Uterus (tissue), 4 donors: Measurements from ENCODE around the gene FBN1. TPM values are rescaled to one million over a fixed set of nuclear protein-coding genes. Genes with fewer than 3 reads are reported as not detected.

Experiments used
- DNase-seq, 2 donors: peaks; one replicate each; pipeline ENCODE4 v3.0.0-alpha.2; 2019 to 2020
- H3K27ac ChIP-seq, 2 donors: fragments of 200-600 bp; sonication (generic); 1 replicate in 1 of 2; 2 replicates in 1 of 2; pipeline ENCODE4 v1.5.1; 2016 to 2018
- H3K27me3 ChIP-seq, 2 donors: fragments of 200-600 bp; sonication (generic); one replicate each; pipeline ENCODE4 v1.5.1; 2018 to 2019; ENCODE audit warnings: control low read depth in 1 of 2
- H3K36me3 ChIP-seq, 2 donors: fragments of 200-600 bp; sonication (generic); one replicate each; pipeline ENCODE4 v1.5.1; 2019; ENCODE audit warnings: control low read depth in 1 of 2
- H3K4me1 ChIP-seq, 2 donors: fragments of 200-600 bp; sonication (generic); one replicate each; pipeline ENCODE4 v1.5.1; 2018 to 2019; ENCODE audit warnings: control low read depth in 1 of 2
- H3K4me3 ChIP-seq, 2 donors: fragments of 200-600 bp; sonication (generic); 1 replicate in 1 of 2; 2 replicates in 1 of 2; pipeline ENCODE4 v1.5.1; 2018 to 2019; ENCODE audit warnings: mild to moderate bottlenecking in 1 of 2
- H3K9me3 ChIP-seq, 2 donors: fragments of 200-600 bp; sonication (generic); one replicate each; pipeline ENCODE4 v1.5.1; 2019; ENCODE audit warnings: control low read depth in 1 of 2
- POLR2A ChIP-seq, 2 donors: fragments of 450-650 bp; IDR thresholded peaks; one replicate each; pipeline ENCODE4 v1.6.1; 2016; ENCODE audit warnings: antibody characterized with exemption in 2 of 2, mild to moderate bottlenecking in 1 of 2, moderate library complexity in 1 of 2
- intact Hi-C: fragments of 100-400 bp; cut with DNase I; formaldehyde crosslinking; loops from one replicate; pipeline ENCODE4 v1.15.1; 2023; ENCODE audit warnings: low total_unique reads
- total RNA-seq, 4 donors: library from RNA; depleted of rRNA in 3 of 4; stranded (reverse); fragments of >200 nt in 3 of 4; gene quantifications; one replicate each; pipeline versions ENCODE4 v1.1.0 to v1.2.4, GENCODE V29; 2014 to 2023
- TF ChIP-seq, protein P1 (sequence below), 4 experiments: fragments of 200-600 bp in 2 of 4; fragments of 450-650 bp in 2 of 4; sonication (generic) in 2 of 4; IDR thresholded peaks; one replicate each; pipeline ENCODE4 v1.5.1; 2016 to 2019; ENCODE audit warnings: antibody characterized with exemption in 4 of 4, mild to moderate bottlenecking in 2 of 4, moderate library complexity in 1 of 4
- donor health status: DM: yes; HTN: yes; CAD: no.

FBN1 gene
- total RNA-seq, 4 donors from 2014 or later, result 76.3 to 584 (median 95.8) TPM

DNA sequence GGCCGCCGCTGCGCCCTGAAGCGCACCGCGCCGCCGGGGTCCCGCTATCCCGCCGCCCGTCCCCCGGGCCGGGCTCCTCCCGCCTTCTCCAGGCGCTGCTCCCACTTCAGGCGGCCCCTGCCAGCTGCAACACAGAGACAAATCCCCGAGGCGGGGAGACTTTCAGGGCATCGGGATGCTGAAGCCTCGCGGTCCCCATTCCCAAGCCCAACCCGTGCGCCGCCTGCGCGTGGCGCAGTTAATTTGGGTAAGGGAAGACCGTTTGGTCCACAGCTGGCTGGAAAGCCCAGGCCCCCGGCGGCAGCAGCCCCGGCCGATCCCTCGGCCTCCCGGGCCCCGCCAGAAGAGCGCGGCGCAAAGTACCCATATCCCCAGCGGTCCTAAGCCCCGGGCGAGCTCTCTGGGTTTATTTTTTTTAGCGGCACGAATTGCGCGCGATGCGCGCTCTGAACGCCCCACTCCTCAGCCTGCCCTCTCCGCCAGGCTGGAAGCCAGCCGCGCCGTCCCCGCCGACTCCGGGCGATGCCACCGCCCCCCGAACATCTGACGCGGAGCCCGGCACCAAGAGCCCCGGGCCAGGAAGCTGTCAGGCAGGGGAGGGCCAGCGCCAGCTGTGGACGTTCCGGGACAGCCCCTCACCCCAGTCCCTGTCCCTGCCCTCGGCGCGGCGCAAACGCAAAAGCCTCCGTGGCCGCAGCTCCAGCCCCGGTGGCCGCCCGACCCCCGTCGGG is 517 bp downstream of the FBN1 start:
- intact Hi-C loops, result no loop called here
- no peaks in the 10 kb centered on the region for H3K27me3 ChIP-seq
- H3K27ac ChIP-seq, result peak overlapping the region; percentile 91 to 94
- peaks cover 0 to 9% of the 10 kb centered on the region in 2 donors for H3K4me1 ChIP-seq
- no peaks in the 10 kb centered on the region for H3K9me3 ChIP-seq
- DNase-seq, result peak; percentile 58 to 62
- H3K36me3 ChIP-seq, result no peaks in the 10 kb centered on the region
- TF ChIP-seq, protein P1, sequence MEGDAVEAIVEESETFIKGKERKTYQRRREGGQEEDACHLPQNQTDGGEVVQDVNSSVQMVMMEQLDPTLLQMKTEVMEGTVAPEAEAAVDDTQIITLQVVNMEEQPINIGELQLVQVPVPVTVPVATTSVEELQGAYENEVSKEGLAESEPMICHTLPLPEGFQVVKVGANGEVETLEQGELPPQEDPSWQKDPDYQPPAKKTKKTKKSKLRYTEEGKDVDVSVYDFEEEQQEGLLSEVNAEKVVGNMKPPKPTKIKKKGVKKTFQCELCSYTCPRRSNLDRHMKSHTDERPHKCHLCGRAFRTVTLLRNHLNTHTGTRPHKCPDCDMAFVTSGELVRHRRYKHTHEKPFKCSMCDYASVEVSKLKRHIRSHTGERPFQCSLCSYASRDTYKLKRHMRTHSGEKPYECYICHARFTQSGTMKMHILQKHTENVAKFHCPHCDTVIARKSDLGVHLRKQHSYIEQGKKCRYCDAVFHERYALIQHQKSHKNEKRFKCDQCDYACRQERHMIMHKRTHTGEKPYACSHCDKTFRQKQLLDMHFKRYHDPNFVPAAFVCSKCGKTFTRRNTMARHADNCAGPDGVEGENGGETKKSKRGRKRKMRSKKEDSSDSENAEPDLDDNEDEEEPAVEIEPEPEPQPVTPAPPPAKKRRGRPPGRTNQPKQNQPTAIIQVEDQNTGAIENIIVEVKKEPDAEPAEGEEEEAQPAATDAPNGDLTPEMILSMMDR (IDR thresholded peaks at IDR 0.05), result no peak
- TF ChIP-seq POLR2A (IDR thresholded peaks at IDR 0.05), result no peak
- peak overlapping the region; percentile 60 to 91 for H3K4me3 ChIP-seq

DNA sequence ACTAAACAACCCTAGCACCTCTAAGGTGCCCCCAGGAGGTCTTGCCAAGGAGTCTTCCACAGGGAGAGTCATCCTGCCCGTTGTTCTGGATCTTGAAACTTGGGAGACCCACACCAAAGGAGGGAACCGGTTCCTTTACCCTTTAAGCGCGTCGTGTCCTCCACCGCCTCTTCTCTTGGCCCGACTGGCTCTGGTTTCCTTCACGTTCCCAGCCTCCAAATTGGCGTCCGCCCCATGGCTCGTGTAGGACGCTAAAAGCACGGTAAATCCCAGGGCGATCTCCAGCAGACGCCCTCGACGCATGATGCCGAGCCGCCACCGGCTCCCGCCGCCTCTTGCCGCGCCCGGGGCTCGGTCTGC is 1.1 kb downstream of the FBN1 start:
- no peaks in the 10 kb centered on the region for H3K27me3 ChIP-seq
- TF ChIP-seq, protein P1 (IDR thresholded peaks at IDR 0.05), result no peak
- no peaks in the 10 kb centered on the region for H3K9me3 ChIP-seq
- peak overlapping the region; percentile 60 to 91 for H3K4me3 ChIP-seq
- intact Hi-C loops, result no loop called here
- peak overlapping the region; percentile 91 to 94 for H3K27ac ChIP-seq
- peak; percentile 51 to 58 for DNase-seq
- H3K4me1 ChIP-seq, result peaks cover 0 to 9% of the 10 kb centered on the region in 2 donors
- H3K36me3 ChIP-seq, result no peaks in the 10 kb centered on the region

DNA sequence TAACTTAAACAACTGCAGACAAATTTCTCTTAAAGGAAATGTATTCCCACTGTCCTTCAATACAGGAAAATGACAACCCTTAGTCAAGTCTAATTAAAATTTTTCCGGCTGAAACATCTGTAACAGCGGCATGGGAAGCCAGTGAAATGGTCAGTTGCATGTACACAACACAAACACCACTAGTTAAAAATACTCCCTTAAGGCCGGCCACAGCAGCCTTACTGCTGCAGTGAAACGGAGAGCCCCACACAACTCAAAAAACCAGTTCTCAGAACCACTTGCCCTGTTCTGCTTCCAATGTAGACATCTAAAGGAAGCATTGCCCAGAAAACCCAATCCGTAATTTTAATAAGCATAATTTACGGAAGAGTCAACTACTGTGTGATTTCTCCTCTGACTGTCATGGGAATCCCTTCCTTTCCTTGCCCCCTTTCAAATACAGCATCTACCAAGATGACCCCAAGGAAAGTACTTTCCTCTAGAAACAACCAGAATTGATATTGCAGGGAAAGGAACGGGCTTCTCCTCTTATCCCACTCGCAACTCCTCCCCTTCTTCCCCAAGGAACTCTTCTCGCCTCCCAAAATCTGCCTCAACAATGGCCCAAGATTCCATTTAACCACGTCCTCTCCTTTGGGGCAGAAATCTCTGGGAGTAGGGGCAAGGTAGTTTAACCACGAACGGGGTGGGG is 1.6 kb downstream of the FBN1 start:
- Histone ChIP-seq H3K9me3 (no peaks in the 10 kb centered on the region), H3K27me3 (no peaks in the 10 kb centered on the region), H3K36me3 (no peaks in the 10 kb centered on the region), H3K27ac (peak overlapping the region; percentile 91 to 94), H3K4me3 (peak overlapping the region; percentile 60 to 91), H3K4me1 (peaks cover 0 to 9% of the 10 kb centered on the region in 2 donors)
- intact Hi-C loops, result no loop called here
- TF ChIP-seq, protein P1 (IDR thresholded peaks at IDR 0.05), result no peak
- TF ChIP-seq POLR2A (IDR thresholded peaks at IDR 0.05), result no peak
- DNase-seq, result no peak

DNA sequence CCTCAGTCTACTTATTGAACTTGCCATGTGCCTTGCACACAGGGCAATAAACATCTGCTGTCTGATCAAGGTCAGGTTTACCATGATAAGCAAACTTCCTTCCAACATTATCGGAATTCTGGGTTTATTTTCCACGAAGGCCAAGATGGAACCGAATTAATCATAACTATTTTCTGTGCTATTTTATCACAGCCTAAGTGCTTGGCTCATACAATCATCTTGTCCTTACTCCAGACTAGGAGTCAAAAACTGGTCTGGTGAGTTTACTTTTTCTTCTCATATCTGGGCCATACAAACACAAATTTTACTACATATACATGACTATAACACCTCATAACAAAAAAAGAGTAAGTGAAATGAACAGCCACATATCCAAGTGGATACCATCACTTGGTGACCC is 2.3 kb downstream of the FBN1 start:
- Histone ChIP-seq H3K4me1 (peaks cover 0 to 9% of the 10 kb centered on the region in 2 donors), H3K27ac (peak overlapping the region; percentile 91 to 94), H3K9me3 (no peaks in the 10 kb centered on the region), H3K27me3 (no peaks in the 10 kb centered on the region), H3K4me3 (peak overlapping the region; percentile 60 to 91), H3K36me3 (no peaks in the 10 kb centered on the region)
- no peak for DNase-seq
- intact Hi-C loops, result no loop called here
- no peak for TF ChIP-seq POLR2A (IDR thresholded peaks at IDR 0.05)
- TF ChIP-seq, protein P1 (IDR thresholded peaks at IDR 0.05), result no peak

DNA sequence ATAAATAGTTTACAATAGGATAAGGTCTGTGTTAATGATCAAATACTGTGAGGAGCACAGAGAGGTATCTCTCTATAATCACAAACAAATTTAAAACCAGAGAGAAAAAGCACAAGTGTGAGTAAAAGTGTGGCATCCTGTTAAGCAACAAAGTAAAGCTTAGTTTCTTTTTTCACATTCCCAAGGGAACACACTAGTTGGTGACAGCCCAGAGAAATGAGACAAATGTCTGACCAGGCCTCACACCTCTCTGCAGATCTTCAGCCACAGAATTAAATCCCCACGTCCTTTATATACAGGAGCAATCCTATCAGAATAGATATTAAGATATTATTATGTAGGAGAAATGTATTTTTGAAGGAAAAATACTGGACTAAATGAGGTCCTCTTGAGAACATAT is 2.7 kb downstream of the FBN1 start:
- peaks cover 0 to 9% of the 10 kb centered on the region in 2 donors for H3K4me1 ChIP-seq
- DNase-seq, result no peak
- no peaks in the 10 kb centered on the region for H3K36me3 ChIP-seq
- intact Hi-C loops, result no loop called here
- peak overlapping the region in 1 of 2 donors; percentile 91 for H3K4me3 ChIP-seq
- H3K27me3 ChIP-seq, result no peaks in the 10 kb centered on the region
- no peak for TF ChIP-seq POLR2A (IDR thresholded peaks at IDR 0.05)
- peak overlapping the region; percentile 91 to 94 for H3K27ac ChIP-seq
- no peaks in the 10 kb centered on the region for H3K9me3 ChIP-seq
